Stimulated activated CD8-positive, alpha-beta memory T cell treated with anti-CD3 and anti-CD28 coated beads, Interleukin-12 subunit alpha, Interleukin-12 subunit beta, amount 100 ng/mL, for 4 hours (primary cell): ENCODE results near the gene TXLNA.
A peak's percentile ranks its signal among the peaks of the same experiment; 100 is the strongest.
"Not testable (repeated sequence)": the region's sequence is repeated elsewhere in the genome, so short reads cannot be mapped to it uniquely, and the experiment has no call there.

Experiments
- DNase-seq: peaks from one replicate; pipeline ENCODE4 v3.0.0-alpha.2; 2020; ENCODE audit warnings: low read depth

Gene TXLNA

DNA sequence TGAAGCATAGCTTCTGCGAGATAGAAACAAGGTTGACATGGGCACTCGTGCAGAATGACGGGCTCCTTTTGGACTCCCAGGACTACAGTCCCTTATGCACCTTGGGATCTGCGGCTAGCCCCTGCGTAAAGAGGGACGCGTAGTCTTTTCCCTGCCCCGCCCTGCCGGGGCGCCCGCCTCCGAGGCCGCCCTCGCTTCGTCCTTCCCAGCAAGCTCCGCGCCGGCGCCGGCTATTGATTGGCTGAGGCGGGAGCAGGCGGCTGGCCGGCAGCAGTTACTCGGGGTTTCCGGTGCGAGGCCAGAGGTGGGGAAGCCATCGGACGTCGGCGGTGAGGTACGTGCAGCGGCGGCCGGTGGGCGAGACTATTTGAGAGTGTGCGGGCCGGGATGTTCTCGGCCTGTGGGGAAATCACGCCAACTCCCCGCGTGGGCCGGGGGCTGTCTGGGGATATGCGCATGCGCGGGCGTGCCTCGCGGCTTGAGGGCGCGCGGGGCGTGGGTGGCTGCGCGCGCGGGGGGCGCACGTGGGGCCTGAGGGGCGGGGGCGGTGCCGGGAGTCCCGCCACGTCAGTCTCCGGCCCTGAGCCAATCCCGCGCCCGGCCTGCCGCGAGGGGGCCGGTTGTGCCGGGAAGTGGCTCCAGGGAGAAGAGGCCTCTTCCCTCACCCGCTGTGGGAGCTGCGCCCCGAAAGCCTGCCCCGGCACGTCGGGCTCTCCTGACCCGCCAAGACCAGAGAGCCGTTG, at the start of gene TXLNA:
Gene TXLNA, plus strand, starts transcription at position 233 of the 743 bp plus-strand sequence. CDS start 671 bp downstream, outside the sequence.
- peak; percentile 87 for DNase-seq

DNA sequence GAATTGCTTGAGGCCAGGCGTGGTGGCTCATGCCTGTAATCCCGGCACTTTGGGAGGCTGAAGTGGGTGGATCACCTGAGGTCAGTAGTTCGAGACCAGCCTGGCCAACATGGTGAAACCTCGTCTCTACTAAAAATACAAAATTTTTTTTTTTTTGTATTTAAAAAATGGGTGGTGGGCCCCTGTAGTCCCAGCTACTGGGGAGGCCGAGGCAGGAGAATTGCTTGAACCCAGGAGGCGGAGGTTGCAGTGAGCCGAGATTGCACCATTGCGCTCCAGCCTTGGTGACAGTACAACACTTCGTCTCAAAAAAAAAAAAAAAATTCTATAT, 45.6 kb upstream of the TXLNA start:
- DNase-seq, result not testable (repeated sequence)

DNA sequence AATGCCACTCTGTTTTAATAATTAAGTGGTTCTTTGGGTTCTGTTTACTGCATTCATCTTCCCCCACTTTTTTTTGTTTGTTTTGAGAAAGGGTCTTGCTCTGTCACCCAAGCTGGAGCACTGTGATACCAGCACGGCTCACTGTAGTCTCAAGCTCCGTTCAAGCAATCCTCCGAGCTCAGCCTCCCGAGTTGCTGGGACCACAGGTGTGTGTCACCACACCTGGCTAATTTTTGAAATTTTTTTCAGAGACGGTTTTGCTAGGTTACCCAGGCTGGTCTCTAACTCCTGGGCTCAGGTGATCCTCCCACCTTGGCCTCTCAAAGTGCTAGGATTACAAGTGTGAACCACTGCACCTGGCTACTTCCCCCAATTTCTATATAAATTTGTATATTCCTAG, 42.4 kb upstream of the TXLNA start:
- no peak for DNase-seq

DNA sequence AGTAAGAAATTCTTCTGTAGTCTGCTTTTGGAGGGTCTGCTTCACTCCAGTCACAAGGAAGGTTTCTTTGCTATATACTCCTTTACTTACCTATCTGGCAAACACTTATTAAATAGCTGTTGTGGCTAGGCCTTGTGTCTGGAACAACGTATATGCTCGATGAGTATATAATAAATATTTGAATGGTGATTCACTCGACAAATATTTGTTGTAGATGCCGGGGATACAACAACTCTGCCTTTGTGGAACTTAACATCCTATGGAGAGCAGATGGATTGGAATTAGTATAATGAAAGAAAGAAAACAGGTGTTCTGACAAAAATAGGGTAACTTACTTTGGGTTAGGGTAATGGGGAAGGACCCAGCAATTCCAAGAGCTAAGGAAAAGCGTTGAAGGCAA, 40.5 kb upstream of the TXLNA start:
- no peak for DNase-seq

DNA sequence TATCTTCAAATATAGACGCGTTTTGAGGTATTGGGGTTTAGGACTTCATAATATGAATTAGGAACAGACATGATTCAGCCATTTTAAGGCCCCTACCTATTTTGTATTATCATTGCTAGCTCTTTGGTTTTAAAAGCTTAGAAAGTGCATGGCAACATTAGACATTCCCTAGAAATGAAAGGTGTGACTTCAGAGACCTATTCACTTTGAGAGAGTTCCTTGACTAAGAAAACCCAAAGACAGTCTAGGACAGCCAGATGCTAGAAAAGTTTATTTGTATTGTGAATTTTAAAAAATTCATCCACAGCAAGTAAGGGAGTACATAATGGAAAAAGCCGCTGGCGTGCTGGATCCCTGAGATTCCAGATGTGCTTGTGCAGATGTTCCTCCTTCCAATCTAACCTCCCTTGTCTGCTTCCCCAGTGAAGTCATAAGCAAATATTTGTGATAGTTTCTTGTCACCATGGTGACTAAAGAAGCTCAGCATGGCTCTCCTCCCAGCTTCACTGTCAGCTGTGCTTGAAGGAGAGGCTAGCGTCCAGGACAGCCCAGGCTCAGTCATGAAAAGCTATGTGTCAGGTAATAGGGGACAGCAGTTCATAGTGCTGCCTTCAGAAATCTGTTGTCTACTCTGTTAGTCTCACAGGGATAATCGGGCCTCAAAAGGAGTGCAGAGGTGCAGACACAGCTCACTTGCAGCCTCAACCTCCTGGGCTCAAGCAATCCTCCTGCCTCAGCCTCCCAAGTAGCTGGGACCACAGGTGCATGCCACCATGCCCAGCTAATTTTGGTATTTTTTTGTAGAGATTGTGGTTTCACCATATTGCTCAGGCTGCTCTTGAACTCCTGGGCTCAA, 36.8 kb upstream of the TXLNA start:
- DNase-seq, result no peak

DNA sequence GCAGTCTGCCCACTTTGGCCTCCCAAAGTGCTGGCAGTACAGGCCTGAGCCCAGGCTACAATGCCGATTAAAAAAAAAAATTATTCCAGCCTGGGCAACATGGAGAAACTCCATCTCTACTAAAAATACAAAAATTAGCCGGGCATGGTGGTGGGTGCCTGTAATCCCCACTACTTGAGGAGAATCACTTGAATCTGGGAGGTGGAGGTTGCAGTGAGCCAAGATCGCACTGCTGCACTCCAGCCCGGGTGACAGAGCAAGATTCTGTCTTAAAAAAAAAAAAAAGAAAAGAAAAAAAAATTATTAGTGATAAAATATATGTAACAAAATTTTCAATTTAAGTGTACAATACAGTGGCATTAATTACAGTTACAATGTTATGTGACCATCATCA, 36.2 kb upstream of the TXLNA start:
- DNase-seq, result not testable (repeated sequence)

DNA sequence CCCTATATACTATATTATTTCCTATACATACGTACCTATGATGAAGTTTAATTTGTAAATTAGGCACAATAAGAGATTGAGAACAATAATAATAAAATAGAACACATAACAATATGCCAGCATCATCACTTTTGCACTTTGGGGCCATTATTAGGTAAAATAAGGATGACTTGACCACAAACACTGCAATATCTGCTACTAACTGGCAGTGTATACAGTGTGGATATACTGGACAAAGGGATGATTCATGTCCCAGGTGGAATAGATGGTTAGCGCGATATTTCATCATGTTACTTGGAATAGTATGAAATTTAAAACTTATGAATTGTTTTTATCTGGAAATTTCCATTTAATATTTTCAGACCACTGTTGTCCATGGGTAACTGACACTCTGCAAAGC, 35.4 kb upstream of the TXLNA start:
- no peak for DNase-seq

DNA sequence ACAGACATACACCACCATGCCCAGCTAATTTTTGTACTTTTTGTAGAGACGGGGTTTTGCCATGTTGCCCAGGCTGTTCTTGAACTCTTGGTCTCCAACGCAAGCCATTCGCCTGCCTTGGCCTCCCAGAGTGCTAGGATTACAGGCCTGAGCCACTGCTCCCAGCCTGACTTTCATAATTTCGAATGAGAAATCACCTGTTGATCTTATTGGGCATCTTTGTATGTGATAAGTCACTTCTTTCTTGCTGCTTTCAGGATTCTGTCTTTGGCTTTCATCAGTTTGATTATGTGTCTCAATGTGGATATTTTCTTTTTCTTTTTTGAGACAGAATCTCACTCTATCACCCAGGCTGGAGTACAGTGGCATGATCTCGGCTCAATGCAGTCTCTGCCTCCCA, 31.7 kb upstream of the TXLNA start:
- not testable (repeated sequence) for DNase-seq

DNA sequence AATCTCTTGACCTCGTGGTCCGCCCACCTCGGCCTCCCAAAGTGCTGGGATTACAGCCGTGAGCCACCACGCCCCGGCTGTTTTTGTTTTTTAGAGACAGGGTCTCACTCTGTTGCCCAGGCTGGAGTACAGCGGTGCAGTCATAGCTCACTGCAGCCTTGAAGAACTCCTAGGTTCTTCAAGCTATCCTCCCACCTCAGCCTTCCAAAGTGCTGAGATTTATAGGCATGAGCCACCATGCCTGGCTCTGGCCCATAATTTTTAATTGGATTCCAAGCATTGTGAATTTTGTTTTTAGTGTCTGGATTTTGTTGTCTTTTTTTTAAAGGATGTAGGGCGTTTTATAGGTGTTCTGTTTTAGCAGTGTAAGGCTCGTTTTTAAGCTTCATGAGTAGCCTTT, 28.6 kb upstream of the TXLNA start:
- DNase-seq, result no peak

DNA sequence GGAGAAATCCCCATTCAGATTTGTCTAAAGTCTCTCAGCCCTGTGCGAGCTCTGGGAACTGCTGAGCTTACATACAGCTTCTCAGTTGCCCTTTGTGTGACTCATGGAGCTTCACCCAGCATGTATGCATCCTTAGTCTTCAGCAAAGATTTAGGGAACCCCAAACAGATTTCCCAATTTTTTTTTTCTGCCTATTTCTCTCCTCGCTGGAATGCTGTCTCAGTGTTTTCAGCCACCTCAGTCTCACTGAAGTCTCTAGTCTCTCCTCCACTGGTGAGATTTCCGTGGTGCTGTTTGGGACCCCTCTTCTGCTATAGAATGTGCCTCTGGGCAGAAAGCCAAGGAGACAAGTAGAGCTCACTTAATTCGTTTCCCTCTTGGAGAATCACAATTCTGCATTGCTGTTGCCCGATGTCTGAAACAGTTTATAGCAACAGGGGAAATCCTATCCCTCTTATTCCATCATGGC, 28.1 kb upstream of the TXLNA start:
- DNase-seq, result no peak

DNA sequence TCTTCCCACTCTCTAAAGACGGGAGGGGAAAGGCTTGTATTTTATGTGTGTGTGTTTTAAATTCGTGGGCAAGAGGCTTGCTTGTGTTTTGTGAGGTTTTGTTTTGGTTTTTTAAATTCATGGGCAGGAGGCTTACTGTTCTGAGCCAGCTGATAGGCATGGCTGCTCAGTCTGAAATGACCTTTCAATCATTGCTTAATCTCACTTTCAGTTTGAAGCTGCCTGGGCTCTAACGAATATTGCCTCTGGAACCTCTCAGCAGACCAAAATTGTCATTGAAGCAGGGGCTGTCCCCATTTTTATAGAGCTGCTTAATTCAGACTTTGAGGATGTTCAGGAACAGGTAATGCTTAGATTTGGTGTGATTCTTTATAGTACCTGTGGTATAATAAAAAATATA, 20.3 kb upstream of the TXLNA start:
- DNase-seq, result no peak

DNA sequence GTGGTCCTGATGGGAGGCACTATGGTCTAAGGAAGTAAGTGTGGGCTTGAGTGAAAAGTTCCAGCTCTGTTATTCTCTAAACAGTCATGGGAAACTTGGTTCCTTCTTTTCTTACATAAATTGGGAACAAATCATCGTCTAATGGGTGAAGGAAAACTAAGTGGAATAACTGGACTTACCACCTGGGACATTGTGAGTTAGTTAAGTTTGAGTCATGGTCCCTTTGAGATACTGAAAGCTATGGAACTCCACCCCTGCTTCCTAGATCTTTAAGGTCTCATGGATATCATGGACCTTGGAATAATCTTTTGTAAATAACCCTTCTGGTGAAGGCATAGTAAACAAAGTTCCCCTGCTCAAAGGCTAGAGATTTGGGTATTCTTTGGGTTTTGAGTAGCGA, 16.1 kb upstream of the TXLNA start:
- DNase-seq, result no peak

DNA sequence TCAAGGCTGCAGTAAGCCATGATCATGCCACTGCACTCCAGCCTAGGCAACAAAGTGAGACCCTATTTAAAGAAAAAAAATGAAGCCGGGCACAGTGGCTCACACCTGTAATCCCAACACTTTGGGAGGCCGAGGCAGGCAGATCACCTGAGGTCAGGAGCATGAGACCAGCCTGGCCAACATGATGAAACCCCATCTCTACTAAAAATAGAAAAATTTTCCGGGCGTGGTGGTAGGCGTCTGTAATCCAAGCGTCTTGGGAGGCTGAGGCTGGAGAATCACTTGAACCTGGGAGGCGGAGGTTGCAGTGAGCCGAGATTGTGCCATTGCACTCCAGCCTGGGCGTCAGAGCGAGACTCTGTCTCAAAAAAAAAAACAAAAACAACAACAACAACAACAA, 13.8 kb upstream of the TXLNA start:
- DNase-seq, result not testable (repeated sequence)

DNA sequence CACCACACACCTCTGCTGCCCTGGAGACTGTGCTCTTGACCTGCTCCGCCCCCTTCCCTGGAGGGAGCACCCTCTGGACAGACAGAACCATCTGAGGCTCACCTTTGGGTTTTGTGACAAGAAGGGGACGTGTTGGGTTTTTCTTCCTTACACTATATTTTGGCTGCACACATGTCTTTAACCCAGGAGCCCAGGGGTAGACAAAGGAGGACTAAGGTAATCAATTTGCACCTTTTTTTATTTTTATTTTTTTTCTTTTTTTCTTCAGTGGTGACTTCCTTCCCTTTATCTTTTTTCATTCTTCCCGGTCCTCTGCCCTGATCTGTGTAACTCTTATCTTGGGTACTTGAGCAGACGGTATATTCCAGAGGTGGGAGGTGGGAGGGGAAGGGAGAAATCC, 8.5 kb upstream of the TXLNA start:
- DNase-seq, result no peak

DNA sequence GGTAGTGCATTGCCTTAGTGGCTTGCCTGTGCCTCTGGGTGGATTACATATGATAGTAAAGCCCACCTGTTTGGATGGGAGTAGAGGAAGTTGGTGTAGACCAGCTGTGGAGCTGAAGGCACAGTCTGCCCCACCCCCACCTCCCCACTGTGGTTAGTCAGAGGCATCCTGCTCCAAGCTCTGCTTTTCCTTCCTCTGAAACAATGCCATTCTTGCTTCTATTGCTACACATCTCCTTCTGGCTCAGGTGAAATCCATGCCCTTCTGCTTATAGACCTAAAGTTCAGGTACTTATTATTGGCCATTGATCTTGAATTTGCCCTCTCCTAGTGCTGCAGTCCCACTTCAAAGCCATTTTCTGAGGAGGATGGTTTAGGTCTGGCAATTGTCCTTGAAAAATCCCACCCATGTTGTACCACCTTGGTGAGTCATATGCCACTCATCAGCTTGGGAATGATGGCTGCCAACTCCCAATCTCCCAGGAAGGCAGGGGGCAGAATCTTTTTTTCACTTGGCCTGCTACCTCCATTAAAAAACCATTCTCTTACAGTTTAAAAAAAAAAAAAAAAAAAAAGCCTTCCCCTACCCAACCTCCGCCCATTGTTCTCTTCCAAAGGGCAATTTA, 6.7 kb upstream of the TXLNA start:
- no peak for DNase-seq

DNA sequence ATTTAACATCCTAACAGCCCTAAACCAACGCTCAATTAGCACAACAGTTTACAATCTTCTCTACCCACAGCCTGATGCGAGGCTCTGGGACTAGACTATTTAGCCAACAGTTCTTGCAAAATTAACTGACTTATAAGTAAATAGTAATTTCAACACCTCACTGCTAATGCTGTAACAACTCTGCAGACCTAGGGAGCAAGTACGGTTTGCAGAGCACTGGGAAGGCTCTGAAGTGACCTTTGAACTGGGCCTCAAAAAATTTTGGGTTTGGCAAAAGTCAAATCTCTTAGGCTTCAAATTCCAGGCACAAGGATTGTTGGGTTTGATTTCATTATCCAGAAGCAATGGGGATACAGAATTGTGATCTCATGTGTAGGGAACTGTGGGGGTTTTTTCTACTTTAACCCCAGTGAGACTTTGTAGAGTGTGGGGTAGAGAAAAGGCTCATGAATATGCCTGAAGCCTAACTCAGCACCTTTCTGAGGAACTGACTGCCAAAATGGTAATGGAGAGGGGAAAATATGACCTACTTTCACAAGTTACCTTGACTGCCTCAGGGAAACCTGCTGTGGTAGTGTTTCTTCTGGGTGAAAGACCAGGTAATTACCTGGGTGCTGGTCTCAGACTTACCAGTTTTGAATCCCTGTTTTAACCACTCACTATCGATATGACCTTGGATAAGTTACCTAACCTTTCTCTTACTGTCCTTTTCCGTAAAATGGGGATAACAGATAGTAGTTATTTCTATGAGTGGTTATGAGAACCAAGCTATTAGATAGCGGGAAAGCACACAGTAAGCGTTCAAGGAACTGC, 889 bp upstream of the TXLNA start:
- no peak for DNase-seq

DNA sequence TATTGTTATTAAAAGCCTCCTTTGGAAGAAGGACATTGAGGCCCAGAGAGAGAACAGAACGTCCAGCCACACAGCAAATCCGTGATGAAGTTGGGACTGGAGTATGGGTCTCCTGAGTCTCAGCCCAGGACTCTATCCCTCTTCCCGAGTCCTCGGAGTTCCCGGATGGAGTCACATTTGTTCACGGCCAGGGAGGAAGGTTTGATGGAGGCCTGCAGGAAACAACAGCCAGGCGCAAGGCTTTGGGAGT, 357 bp upstream of the TXLNA start:
- DNase-seq, result no peak

DNA sequence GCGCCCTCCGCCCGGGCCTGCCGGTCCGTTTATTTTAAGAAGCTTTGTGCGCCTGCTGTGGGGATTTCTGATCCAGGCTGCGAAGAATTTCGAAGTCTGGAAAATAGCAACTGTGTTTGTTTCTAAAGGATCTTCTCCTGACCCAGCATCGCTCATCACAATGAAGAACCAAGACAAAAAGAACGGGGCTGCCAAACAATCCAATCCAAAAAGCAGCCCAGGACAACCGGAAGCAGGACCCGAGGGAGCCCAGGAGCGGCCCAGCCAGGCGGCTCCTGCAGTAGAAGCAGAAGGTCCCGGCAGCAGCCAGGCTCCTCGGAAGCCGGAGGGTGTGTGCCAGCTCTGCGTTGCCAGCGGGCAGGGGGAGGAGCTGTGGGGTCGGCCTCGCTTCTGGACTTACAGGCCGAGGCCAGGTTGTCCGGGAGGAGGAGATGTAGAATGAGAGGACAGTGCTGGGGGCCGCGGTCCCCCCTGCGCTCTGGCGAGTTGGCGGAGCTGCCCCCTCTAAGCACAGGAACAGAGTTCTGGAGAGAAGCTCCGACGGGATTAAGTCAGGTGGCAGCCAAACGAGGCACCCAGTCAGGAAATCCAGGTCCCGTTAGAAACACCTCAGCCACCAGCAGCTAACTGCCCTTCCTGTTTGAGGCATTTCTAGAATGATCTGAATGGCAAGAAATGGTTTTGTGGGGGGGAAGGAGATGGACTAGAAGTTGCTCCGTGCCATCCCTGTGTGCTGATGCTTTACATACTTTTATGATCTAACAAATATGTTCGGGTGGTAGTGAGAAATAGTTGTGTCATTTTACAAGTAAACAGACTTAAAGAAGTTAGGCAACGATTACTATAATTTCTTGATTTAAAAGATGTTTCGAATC, 948 bp downstream of the TXLNA start:
- no peak for DNase-seq

DNA sequence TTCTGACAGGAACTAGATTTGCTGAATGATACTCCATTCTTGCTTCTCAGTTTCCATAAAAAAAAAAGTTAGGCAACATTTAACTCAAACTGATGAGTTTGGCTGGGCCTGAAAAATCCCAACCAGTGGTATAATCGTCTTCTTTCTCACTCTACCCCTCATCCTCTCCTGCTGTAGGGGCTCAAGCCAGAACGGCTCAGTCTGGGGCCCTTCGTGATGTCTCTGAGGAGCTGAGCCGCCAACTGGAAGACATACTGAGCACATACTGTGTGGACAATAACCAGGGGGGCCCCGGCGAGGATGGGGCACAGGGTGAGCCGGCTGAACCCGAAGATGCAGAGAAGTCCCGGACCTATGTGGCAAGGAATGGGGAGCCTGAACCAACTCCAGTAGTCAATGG, 1.6 kb downstream of the TXLNA start:
- no peak for DNase-seq

DNA sequence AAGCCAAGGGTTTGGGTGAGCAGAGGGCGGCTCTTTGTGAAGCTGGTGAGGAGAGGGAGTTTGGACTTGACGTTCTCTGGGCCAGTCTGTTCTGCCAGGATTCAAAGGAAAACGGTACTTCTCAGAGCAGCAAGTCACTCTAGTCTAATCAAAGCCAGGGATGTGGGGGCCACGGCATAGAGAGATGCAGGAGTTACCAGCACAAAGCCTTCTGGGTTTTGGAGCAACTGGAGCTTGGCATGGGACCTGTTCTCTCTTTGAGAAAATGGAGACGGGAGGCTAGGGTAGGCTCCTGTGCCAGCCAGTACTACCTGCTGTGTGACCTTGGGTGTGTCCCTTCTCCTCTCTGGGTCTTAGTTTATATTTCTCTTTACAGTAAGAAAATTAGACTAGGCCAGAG, 2.1 kb downstream of the TXLNA start:
- DNase-seq, result no peak

DNA sequence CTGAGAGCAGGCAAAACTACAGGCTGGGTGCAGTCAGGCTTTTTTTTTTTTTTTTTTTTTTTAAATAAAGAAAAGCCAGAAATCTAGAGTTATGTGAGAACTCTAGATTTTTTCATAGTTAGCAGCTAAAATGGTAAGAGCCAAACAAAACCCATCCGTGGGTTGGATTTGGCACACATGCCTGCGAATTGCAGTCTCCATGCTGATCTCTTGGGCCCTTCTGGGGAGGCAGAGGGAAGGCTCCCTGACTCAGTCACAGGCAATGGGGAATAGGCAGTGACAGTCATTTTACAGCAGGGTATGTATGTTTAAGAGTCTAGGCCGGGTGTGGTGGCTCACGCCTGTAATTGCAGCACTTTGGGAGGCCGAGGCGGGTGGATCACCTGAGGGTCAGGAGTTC, 2.6 kb downstream of the TXLNA start:
- DNase-seq, result no peak

DNA sequence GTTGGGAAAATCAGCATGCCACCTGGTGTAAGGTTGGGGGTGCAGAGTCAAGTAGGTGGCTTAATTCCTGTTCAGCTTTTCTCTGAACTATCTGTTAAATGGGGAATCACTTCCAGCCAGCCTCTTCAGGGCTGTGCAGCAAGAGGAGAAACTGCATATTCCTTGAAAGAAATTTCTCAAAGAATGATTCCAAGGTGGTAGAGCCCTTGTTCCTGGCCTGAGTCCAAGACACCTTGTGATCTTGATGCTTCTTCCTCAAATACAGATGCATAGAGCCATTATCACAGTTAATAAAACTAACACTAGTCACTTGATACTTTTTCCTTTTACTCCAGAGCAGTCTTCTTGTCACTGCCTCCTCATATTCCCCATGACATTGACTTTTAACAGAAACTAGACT, 5.2 kb downstream of the TXLNA start:
- DNase-seq, result no peak
